Prostate gland (tissue), 2 donors: Measurements from ENCODE around the gene JAK1. TPM values are rescaled to one million over a fixed set of nuclear protein-coding genes. Genes with fewer than 3 reads are reported as not detected.

Experiments used
- DNase-seq: peaks from one replicate; pipeline ENCODE4 v3.0.0-alpha.2; 2019; ENCODE audit warnings: low spot score
- H3K27ac ChIP-seq, 2 donors: fragments of 200-600 bp; sonication (generic); 2 replicates each; pipeline ENCODE4 v1.5.1; 2017 to 2019
- H3K27me3 ChIP-seq: fragments of 200-600 bp; sonication (generic); replicated peaks from 2 replicates; pipeline ENCODE4 v1.5.1; 2019; ENCODE audit not compliant: insufficient read depth
- H3K36me3 ChIP-seq, 2 donors: fragments of 200-600 bp; sonication (generic); 1 replicate in 1 of 2; 2 replicates in 1 of 2; pipeline versions ENCODE4 v1.5.1 to v1.8.1; 2017 to 2019
- H3K4me1 ChIP-seq: fragments of 200-600 bp; sonication (generic); replicated peaks from 2 replicates; pipeline ENCODE4 v1.5.1; 2019
- H3K4me3 ChIP-seq, 2 donors: fragments of 200-600 bp; sonication (generic); 2 replicates each; pipeline ENCODE4 v1.5.1; 2017 to 2019
- H3K9me3 ChIP-seq: fragments of 200-600 bp; sonication (generic); 2 replicates; pipeline ENCODE4 v1.5.1; 2017
- POLR2A ChIP-seq: fragments of 450-650 bp; IDR thresholded peaks from one replicate; pipeline ENCODE4 v1.6.1; 2016; ENCODE audit warnings: antibody characterized with exemption, mild to moderate bottlenecking
- POLR2AphosphoS5 ChIP-seq: sonication (generic); formaldehyde crosslinking; IDR thresholded peaks from one replicate; pipeline ENCODE4 v1.6.1; 2017; ENCODE audit warnings: antibody characterized with exemption
- WGBS: methylation state at CpG from one replicate; pipeline ENCODE4 v1.1.5; 2018; 5-methylcytosine and 5-hydroxymethylcytosine counted together
- intact Hi-C: fragments of 100-400 bp; cut with DNase I; formaldehyde crosslinking; loops from one replicate; pipeline ENCODE4 v1.14.2; 2022
- total RNA-seq, 2 donors: library from RNA; depleted of rRNA; stranded (reverse); fragments of >200 nt; gene quantifications; one replicate each; pipeline ENCODE4 v1.1.0, GENCODE V29; 2016
- TF ChIP-seq, protein P1 (sequence below), 4 experiments: fragments of 200-600 bp in 2 of 4; fragments of 450-650 bp in 2 of 4; sonication (generic) in 2 of 4; IDR thresholded peaks; 1 replicate in 3 of 4; 2 replicates in 1 of 4; pipeline ENCODE4 v1.5.1; 2016 to 2019; ENCODE audit warnings: antibody characterized with exemption in 4 of 4, mild to moderate bottlenecking in 2 of 4, moderate library complexity in 2 of 4

Gene JAK1
- total RNA-seq, 2 donors from 2014 or later = 66.3 to 115 TPM

DNA sequence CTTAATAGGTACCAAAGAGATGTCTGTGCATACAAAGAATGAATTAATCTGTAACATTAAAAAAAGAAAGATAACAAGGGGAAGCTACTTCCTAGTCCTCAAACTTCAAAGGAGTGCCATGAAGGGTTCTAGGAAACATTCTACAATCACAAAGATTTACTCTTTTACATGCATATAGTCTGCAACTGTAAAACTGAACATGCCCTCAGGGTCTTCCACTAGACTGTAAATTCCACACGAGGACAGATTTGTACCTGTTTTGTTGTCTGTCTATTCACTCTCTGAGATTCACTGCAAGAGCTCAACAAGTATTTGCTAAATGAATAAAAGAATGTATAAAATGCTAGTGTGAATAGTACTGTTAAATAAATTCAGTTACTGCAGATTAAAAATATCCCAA is 4.4 kb downstream of the JAK1 start:
- no peak for DNase-seq
- Histone ChIP-seq H3K9me3 (no peaks in the 10 kb centered on the region), H3K27ac (no peak overlapping the region), H3K4me3 (no peak overlapping the region), H3K36me3 (no peaks in the 10 kb centered on the region), H3K4me1 (no peaks in the 10 kb centered on the region), H3K27me3 (no peaks in the 10 kb centered on the region)
- WGBS = 21% methylated on average over 1 of the region's 1 CpG
- intact Hi-C loops = loop anchor here (10.0 kb wide), 1 partner anchor 67 kb away; no protein-coding TSS in a partner anchor
- no peak for TF ChIP-seq POLR2A
- TF ChIP-seq, protein P1, sequence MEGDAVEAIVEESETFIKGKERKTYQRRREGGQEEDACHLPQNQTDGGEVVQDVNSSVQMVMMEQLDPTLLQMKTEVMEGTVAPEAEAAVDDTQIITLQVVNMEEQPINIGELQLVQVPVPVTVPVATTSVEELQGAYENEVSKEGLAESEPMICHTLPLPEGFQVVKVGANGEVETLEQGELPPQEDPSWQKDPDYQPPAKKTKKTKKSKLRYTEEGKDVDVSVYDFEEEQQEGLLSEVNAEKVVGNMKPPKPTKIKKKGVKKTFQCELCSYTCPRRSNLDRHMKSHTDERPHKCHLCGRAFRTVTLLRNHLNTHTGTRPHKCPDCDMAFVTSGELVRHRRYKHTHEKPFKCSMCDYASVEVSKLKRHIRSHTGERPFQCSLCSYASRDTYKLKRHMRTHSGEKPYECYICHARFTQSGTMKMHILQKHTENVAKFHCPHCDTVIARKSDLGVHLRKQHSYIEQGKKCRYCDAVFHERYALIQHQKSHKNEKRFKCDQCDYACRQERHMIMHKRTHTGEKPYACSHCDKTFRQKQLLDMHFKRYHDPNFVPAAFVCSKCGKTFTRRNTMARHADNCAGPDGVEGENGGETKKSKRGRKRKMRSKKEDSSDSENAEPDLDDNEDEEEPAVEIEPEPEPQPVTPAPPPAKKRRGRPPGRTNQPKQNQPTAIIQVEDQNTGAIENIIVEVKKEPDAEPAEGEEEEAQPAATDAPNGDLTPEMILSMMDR (IDR thresholded peaks at IDR 0.05) = no peak
- TF ChIP-seq POLR2AphosphoS5 = no peak

DNA sequence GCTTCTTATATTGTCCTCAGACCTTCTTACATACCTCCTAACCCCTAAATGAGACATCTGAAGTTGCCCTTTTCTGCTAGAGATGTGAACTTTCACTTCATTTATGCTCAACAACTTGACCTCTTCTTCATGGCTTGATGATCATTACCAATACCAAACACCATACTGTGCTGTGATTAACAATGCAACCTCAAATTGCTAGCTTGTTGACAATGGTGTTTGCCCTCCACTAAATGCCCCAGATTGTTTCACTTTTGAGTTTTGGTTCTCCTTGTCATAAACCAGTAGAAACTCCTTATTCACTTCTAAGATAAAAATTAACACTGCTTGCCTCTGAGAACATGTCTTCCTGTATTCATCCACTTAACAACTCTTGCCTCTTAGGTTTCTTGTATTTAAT is 5.6 kb downstream of the JAK1 start:
- Histone ChIP-seq H3K36me3 (no peaks in the 10 kb centered on the region), H3K27me3 (no peaks in the 10 kb centered on the region), H3K27ac (no peak overlapping the region), H3K9me3 (no peaks in the 10 kb centered on the region), H3K4me3 (no peak overlapping the region), H3K4me1 (no peaks in the 10 kb centered on the region)
- intact Hi-C loops = loop anchor here (10.0 kb wide), 1 partner anchor 66 kb away; no protein-coding TSS in a partner anchor
- no peak for DNase-seq
- TF ChIP-seq POLR2AphosphoS5 (no peak), POLR2A (no peak)
- TF ChIP-seq, protein P1 (IDR thresholded peaks at IDR 0.05) = no peak

DNA sequence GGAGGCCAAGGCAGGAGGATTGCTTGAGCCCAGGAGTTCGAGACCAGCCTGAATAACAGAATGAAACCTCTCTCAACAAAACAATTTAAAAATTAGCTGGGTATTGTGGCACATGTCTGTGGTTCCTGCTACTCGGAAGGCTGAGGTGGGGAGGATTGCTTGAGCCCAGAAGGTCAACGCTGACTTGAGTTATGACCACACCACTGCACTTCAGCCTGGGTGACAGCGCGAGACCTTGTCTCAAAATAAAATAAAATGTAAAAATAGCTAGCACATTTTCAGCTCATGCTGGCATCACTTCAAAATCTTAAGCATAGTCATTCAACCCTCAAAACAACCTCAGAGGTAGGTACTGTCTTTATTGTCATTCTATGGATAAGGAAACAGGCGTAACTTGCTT is 6.4 kb downstream of the JAK1 start:
- no peaks in the 10 kb centered on the region for H3K9me3 ChIP-seq
- DNase-seq = no peak
- H3K4me3 ChIP-seq = no peak overlapping the region
- intact Hi-C loops = loop anchor here (10.0 kb wide), 1 partner anchor 65 kb away; no protein-coding TSS in a partner anchor
- H3K4me1 ChIP-seq = no peaks in the 10 kb centered on the region
- TF ChIP-seq POLR2AphosphoS5 (no peak), POLR2A (no peak)
- TF ChIP-seq, protein P1 (IDR thresholded peaks at IDR 0.05) = no peak
- WGBS = 97% methylated on average over 6 of the region's 6 CpGs
- H3K27me3 ChIP-seq = no peaks in the 10 kb centered on the region
- H3K36me3 ChIP-seq = no peaks in the 10 kb centered on the region
- no peak overlapping the region for H3K27ac ChIP-seq

DNA sequence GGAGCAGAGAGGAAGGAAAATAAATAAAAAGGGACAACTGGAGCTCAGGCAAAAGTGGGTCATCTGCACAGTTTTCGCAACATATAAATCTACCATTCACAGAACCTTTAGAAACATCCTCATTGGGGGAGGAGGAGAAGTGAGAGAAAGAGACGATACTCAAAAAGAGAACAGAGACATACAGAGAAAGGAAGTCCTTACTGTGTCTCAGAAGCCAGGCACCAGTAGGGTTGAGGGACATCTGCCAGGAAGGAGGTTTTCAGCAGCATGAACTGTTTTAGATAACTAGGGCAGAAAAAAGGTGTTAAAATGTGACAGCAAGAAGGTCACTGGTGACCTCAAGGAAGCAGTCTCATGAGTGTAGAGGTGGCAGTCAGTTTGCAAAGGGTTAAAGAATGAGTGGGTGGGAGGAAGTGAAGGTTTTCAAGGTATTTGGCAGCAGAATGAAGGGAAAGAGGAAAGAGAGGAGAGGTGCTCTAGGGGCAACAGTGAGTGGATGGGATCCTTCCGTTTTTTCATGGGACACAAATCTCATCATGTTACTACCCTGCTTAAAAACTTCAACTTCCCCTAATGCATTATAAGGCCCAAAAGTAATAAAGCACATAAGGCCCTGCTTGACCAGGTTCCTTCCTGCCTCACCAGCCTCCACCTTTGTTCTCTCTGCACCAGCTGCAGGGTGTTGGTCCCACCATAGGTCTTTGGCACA is 9.5 kb downstream of the JAK1 start:
- H3K36me3 ChIP-seq = no peaks in the 10 kb centered on the region
- no peak for DNase-seq
- H3K27ac ChIP-seq = no peak overlapping the region
- WGBS = 72% methylated on average over 3 of the region's 3 CpGs
- intact Hi-C loops = no loop called here
- H3K4me3 ChIP-seq = no peak overlapping the region
- H3K27me3 ChIP-seq = no peaks in the 10 kb centered on the region
- TF ChIP-seq, protein P1 (IDR thresholded peaks at IDR 0.05) = no peak
- TF ChIP-seq POLR2AphosphoS5 (no peak), POLR2A (no peak)
- no peaks in the 10 kb centered on the region for H3K4me1 ChIP-seq
- no peaks in the 10 kb centered on the region for H3K9me3 ChIP-seq
